Stimulated activated CD4-positive, alpha-beta T cell treated with anti-CD3 and anti-CD28 coated beads, Interleukin-4, amount 100 ng/mL, for 1 hour (primary cell): ENCODE results near the gene CDHR1.

ENCODE experiments used
- DNase-seq: peaks from one replicate; pipeline ENCODE4 v3.0.0-alpha.2; 2020

The CDHR1 gene

DNA sequence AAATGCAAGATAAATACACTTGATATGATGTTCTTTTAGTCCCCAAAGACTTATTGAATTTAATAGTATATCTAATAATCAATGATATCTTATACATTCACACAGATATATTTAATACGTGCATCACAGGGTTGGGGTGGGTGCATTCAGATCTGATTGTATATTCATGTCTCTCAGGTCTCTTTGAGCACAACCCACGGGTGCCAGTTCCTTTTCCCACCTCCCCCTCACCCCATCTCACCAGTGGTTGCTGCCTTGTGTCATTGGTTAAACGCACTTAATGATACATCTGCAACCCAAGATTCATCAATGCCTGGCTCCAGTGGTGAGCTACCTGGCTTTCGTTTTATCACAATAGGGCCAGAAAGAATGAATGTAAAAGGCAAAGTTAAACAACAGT lies 40.8 kb downstream of the CDHR1 start:
- no peak for DNase-seq

DNA sequence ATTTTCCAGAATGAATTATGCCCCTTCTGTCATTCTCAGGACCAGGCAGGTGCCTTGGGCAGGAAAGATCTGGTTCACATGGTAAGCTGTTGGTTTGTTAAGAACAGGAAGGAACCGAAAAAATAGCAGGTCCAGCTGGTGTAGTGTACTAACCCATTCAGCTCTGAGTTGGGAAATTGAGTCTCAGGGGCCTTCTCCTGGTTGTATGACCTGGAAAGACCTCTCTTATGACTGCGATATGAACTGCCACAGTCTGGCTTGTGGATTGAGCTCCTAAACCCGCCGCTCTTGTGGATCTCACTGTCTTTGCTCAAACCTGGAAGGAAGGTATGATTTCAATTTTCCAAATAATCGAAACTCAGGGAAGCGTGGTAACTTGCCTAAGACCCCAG lies 42.5 kb downstream of the CDHR1 start:
- DNase-seq: no peak

DNA sequence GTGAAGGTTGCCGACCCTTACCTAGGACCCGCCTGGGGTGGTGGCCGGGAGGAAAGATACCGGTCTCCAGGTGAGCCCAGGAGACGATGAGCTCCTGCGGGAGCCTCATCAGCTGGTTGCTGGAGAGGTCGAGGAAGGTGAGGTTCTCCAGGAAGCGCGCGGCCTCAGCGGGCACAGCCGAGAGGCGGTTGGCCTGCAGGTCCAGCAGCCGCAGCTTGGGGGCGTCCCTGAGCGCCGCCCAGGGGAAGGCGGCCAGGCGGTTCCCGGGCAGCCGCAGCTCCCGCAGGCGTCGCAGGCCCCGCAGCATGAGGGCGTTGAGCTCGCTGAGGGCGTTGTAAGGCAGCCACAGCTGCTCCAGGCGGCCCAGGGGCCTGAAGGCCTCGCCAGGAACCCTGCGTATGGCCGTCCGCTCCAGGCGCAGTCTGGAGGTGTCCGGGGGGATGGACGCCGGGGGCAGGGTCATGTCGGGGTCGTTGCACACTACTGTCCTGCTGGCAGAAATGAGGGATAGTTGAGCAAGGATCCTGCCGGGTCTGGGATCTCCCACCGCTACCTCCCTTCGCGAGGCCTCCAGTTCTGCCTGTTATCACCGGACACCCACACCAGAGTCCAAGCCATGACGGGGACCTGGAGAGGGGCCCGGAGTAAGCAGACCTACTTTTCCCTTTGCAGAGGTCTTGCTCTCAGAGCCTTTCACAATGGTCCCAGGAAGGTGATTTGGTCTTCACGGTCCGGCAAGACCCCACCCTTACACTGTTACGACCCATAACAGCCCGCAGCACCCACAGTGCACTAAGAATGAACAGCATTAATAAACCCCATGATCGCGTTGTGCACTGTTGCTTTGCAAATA lies 43.1 kb downstream of the CDHR1 start:
- DNase-seq: no peak

DNA sequence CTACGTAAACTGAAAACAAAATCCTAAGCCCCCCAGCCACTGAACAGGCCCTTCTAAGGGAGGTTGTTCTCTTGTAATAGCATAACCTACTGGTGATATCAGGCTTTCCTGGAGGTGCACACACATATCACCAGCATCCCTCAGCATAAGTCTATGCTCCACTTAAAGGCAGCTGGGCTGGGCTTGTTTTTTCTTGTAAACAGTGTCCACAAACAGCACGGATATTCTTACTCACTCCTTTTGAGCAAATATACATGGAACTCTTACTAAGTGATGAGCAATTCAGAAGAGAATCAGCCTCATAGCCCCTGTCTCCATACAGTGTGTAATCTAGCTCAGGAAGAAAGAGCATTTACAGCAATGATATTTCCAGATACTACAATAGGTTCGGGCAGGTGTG lies 44.6 kb downstream of the CDHR1 start:
- no peak for DNase-seq

DNA sequence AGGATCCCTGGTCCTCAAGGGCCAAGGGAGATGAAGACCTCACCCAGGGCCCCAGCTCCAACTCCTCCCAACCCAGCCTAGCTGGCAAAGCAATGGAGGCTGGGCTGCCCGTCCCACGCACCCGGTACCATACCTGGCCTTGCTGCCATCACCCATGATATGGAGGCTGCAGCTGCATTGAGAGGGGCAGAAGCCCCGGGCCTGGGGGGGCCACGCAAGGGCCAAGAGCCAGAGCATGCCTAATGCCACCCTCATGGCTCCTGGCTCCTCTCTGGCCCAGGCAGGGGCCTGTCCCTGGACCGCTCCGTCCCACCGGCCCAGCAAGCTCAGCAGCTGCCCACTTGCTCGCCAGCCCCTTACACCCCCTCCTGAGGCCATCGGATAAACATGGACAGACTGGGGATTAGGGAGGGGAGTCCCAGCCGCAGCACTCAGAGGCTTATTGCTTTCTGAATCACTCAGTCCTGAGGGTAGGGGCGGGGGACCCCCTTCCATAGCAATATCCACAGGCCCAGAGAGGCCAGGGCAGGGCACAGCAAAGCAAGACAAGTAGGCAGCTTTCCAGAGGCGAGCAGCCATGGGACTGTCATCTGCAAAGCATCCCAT lies 47.0 kb downstream of the CDHR1 start, which contains the start of gene LRIT1:
Gene LRIT1 (minus strand): TSS at position 362 of the 606 bp plus-strand sequence. CDS start 107 bp downstream, at position 255.
- DNase-seq: no peak

DNA sequence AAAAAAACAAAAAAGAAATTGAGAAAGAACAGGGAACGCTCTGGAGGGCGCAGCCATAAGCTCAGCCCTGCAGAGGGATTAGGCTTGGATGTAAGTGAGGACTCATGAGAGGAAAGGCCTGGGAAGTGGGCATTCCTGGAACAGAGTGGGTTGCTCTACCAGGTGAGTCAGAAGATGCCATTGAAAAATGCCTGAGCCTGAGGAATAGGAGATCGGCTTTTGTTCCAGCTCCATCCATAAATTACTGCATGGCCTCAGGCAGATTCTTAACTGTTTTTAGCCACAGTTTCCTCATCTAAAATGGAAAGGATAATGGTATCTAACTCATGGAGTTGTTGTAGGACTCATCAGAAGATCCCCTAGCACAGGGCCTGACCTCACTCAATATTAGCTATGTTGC lies 49.4 kb downstream of the CDHR1 start:
- DNase-seq: no peak

DNA sequence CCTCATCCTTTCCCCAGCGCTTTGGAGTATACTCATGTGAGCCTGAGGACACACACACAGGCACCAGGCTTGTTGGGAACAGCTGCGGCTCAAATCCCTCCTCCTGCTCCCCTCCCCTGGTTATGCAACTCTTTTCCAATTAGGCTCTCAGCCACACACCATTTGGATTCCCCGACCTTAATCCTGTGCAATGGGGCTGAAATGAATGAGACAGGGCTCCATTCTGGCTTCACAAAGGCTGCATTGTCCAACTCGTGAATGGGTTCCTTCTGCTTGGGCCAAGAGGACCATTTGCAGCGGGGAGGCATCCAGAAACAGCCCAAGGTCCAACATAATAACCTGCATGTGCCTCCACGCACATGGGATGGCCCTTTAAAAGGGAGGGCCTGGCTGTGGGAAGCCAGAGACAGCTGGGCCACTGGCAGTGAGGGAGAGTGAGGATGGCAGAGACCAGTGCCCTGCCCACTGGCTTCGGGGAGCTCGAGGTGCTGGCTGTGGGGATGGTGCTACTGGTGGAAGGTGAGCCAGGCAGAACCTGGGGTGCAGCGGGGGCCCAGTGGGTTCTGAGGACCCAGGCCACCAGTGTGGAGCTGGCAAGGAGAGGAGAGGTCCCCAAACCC lies 50.4 kb downstream of the CDHR1 start, which contains the start of gene RGR:
Gene RGR (plus strand): TSS at position 403 of the 620 bp plus-strand sequence. CDS start 38 bp downstream, at position 441.
- DNase-seq: no peak

DNA sequence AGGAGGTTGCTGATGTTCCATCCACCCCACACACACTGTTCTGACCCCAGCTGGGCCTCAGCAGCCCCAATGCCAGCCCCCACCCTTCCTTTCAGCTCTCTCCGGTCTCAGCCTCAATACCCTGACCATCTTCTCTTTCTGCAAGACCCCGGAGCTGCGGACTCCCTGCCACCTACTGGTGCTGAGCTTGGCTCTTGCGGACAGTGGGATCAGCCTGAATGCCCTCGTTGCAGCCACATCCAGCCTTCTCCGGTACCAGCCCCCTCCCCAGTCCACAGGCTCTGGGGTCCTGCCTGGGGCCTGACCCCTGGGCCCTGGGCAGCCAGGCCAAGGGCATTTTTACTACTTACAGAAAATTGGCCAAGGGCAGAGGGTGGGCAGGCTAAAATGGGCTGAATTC lies 53.2 kb downstream of the CDHR1 start:
- DNase-seq: no peak

DNA sequence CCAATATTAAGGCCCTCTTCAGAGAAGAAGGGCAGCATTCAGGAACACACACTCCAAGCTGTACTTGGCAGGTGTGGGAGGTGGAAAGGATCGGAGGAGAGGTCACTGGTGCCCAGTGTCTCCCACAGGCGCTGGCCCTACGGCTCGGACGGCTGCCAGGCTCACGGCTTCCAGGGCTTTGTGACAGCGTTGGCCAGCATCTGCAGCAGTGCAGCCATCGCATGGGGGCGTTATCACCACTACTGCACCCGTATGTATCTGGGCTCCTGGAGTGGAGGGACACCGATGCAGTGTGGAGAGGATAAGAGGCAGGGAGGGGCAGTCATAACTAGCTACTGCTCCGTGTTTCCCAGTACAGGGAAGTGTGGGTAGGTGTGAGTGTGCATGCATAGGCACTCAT lies 54.5 kb downstream of the CDHR1 start:
- DNase-seq: no peak

DNA sequence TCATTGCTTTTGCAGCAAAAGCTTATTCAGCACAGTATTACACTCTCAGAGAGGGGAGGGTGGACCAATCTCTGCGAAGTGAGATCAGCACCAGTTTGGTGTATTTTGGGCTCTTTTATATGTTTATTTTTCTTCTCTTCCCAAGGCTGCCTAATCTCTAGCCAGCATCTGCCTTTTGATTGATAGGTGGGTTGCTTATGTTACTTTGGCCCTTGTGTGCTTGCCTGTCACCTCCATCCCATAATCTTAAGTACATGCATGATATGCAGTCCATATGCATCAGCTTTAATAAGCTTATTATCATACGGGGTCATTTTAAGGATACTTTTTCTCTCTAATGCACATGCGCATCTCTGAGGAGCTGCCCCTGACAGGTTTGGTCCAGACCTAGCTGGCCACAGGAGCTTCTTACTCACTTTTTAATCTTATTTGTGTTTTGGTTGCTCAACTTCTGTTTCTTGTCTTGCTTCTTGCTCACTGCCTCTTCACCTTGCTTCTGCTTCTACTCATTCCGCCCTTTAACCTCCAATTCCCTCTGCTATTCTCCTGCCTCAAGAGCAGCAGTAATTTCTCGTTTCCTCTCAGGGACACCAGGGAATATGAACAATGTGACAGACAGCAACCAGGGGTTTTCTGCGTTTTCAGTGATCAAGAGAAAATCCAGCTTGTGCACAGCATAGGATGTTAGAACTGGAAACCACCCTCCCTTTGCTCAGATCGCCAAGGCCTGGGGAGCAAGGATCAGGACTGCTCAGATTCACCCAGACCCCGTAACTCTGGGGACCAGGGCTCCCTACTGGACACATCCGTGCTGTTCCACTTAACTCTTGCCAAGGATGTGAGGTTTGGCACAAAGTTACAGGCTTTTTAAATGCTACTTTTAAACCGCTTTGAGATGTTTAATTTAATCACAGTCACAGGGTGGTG lies 60.5 kb downstream of the CDHR1 start:
- DNase-seq: no peak

DNA sequence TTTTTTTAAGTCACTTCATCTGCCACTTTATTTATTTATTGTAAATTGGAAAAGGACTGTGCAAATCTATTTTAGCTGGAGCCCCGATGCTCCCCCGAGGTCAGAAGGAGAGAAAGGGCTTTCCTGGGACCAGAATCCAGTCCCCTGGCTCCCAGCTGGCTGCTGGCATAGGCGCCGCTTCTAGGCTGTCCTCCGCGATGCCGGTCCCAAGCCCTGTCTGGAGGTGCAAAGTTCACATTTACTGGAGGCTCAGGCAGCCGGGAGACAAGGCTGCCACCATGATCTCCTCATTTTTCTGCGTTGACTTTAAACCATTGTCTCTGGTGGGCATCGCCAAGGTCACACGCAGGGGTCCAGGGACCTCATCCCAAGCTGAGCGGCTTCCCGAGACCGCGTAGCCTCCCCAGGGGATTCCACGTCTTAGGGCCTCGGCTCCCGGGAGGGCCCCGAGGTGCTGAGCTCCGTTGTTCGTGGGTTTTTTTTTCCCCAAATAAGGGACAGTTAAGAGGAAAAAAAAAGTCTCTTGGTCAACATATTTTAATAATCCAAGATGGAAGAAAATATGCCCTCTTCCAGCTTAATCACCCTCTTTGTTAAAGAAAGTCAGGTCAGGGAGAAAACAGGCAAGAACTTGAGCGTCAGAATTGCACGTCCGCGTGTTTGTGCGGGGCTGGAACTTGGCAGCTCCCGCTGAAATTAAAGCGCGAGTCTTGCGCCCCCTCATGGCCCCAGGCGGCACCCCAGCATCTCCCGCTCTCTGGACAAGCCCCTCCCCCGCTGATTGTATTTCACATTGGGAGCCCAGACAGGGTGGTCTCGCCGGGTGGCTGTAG lies 62.4 kb downstream of the CDHR1 start:
- peak; percentile 49 for DNase-seq

DNA sequence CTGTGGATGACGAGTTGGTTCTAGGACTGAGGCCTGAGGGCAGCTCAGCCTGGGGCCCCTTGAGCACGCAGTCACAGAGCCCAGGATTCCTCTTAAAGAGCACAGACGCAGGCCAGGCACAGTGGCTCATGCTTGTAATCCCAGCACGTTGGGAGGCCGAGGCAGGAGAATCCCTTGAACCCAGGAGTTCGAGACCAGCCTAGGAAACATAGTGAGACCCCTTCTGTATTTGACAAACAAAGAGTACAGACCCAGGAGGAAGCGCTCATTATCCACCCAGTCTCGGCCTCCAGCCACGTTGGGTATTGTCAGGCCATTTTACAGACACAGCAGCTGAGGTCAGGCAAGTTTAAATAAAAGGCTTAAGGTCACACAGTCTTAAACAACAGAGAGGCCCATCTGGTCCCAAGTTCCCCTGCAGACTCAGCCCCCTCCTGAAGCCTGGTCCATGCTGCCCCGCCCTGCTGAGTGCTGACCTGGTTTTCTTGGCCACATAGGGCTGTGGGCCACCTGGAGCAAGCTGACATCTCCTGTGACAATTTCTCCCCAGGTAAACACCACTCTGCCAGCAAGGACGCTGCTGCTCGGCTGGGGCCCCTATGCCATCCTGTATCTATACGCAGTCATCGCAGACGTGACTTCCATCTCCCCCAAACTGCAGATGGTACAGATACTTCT lies 63.1 kb downstream of the CDHR1 start:
- no peak for DNase-seq

DNA sequence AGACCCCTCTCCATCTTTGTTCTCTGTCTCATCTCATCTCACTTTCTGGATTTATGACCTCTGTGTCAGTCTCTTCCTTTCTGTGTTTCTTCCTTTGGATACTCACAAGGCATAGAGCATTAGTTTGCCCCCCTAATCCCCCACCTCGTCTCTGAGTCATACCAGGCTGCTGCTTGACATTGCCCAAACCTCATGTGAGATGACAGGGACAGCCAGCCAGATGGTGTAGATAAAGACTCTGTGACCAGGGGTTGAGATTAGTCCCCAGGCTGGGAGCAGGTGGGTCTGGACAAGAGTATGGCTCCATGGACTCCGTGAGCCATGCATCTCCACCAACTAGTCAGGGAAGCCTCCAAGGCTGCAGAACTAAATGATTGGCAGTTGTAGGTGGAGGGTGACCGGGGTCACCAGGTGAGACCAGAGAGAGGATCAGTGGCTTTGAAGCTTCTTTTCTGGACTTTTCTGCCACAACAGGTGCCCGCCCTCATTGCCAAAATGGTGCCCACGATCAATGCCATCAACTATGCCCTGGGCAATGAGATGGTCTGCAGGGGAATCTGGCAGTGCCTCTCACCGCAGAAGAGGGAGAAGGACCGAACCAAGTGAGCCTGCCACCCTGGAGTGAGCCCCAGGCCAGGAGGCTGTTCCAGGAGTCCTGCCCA lies 63.8 kb downstream of the CDHR1 start:
- no peak for DNase-seq

DNA sequence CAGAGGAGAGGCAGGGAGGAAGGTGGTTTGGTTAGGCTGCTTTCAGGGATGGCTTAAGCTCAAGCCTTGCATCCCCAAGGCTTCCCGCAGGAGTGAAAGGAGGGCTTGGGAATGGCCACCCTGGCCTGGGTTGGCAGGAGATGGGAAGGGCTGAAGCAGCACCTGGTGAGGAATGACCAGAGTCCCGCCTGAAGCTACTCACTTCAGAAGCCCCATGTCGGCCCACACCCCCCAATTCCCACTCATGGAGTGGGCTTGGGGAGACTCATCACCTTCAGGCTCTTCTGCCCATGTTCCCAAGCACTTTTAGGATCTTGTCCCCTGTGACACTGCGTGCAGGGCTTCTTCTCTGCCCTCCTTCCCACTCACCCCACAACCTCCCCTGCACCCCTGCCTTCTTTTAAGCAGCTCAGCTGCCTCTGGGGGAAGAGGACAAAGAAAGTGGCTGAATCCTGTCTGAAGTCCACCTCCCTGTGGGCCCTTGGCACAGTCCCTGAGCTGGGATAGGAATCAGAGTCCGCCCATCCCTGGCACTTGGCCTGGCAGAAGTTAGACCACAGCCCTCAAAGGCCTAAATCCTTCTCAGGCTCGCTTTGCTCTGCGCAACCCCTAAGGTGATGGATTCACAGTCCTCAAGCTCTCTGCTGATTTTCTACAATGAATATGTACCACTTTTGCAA lies 67.0 kb downstream of the CDHR1 start:
- no peak for DNase-seq

DNA sequence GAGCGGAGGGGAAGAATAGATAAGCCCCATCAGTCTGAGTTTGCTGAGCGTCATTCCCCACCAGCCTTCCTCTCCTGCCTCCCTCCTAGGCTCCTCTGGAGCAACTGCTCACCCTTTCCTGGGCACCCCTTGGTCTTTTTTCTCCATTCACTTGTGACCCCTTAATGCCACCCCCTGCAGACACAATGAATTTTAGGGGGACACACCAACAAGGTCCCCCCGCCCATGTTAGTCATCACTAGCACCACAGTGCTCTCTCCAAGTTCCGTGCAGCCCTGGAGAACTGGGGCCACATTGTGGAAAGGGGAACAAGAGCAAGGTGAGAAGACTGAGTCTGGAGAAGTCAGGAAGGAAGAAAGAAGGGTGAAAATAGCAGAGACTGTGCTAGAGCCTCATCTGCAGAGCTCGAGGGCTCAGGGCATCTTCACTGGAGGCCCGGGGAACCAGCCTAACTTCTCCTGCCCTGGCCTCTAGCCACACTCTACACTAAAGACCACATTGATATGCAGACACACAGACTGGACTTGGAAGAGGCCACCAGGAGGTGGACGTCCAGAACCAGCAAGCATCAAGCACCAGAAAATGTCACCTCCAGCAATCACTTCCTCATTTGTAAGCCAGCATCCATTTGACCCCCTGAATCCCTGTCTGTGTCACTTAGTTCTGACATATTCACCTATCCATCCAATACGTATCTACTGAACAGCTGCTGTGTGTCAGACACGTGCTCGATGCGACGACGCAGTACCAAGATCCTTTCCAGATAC lies 68.0 kb downstream of the CDHR1 start:
- DNase-seq: no peak

DNA sequence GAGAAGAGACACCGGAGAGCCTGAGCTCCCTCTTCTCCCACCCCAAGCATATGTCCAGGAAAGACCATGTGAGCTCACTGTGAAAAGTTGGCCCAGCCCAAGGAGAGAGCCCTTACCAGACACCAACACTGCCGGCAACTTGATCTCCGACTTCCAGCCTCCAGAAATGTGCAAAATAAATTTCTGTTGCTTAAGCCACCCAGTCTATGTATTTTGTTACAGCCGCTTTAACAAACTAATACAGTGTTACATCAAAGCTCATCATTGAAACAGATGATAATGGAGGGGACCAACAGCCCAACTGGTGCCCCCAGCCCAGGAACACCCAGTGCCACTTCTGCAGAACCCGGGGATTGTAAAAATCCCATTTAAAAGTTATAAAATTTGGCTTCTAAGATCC lies 69.4 kb downstream of the CDHR1 start:
- no peak for DNase-seq

DNA sequence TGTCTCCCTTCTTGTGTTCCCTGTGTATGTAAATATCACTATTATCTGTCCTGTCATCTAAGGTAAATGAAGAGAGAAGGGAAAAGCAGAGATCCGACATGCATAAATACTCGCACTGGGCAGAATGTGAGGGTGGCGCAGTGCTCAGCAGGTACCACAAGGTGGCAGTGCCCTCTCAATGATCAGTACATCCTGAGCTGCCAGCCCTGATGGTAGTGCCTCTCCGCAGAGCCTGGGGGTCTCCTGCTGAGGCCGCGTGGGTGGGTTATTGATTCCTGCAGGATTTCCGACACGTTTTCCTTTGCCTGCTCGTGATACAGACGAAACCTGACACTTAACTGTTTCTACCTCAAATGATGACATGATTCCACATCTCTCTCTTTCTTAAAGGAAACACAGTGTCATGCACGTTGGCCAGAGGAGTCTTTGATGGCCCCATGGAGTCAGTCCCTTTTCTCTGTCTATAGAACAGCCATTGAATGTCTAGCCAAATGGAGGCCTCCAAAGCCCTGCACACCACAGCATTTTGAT lies 70.3 kb downstream of the CDHR1 start:
- peak; percentile 72 for DNase-seq

DNA sequence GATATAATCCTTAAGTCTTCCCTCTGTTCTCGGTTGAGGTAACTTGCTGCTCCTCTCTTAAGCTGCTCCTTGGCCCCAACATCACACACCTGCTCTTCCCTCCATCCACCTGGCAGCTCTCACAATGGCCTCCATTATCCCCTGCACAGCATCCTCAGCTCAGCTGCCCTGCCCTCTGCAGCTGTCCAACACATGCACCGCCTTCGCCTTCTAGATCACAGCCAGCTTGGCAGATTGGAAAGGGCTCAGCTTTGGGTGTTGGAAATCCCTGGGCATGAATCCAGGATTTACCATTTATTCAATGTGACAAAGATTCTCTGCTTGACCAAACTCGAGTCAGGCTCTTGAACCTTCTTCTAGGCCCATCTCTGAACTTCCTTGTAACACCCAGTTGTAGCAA lies 71.1 kb downstream of the CDHR1 start:
- no peak for DNase-seq
